Measurements from ENCODE around the gene TMEM43. TPM values are rescaled to one million over a fixed set of nuclear protein-coding genes. Genes with fewer than 3 reads are reported as not detected.
"Not testable (repeated sequence)": the region's sequence is repeated elsewhere in the genome, so short reads cannot be mapped to it uniquely, and the experiment has no call there.

Gene TMEM43
- total RNA-seq, 2 donors from 2014 or later, result 107 to 115 TPM

GRCh38 chr3:14120111-14120920, 4.5 kb upstream of the TMEM43 start:
- DNase-seq (ENCODE audit: low spot score), result no peak
- intact Hi-C loops (cut with DNase I), result loop anchor here in 1 of 2 donors (10.0 kb wide), 3 partner anchors 54 to 344 kb away; partner anchors contain the start of genes LSM3 and XPC

- intact Hi-C loops (cut with DNase I), result loop anchor here in 1 of 2 donors (10.0 kb wide), 3 partner anchors 54 to 344 kb away; partner anchors contain the start of genes LSM3 and XPC
- not testable (repeated sequence) for DNase-seq (ENCODE audit: low spot score)
These were observed 3.9 kb upstream of the TMEM43 start for GRCh38 chr3:14120921-14121448.

GRCh38 chr3:14121859-14122258, 3.0 kb upstream of the TMEM43 start:
- intact Hi-C loops (cut with DNase I), result loop anchor here in 1 of 2 donors (10.0 kb wide), 3 partner anchors 53 to 343 kb away; partner anchors contain the start of genes LSM3 and XPC
- DNase-seq (ENCODE audit: low spot score), result no peak

GRCh38 chr3:14122301-14122700, 2.6 kb upstream of the TMEM43 start:
- intact Hi-C loops (cut with DNase I), result loop anchor here in 1 of 2 donors (10.0 kb wide), 3 partner anchors 52 to 342 kb away; partner anchors contain the start of genes LSM3 and XPC
- no peak for DNase-seq (ENCODE audit: low spot score)

- DNase-seq (ENCODE audit: low spot score), result no peak
These were observed 1.3 kb upstream of the TMEM43 start for GRCh38 chr3:14123308-14124222.

GRCh38 chr3:14124223-14124614, 633 bp upstream of the TMEM43 start:
- peak; percentile 89 for DNase-seq (ENCODE audit: low spot score)
- intact Hi-C loops (cut with DNase I), result loop anchor here (2.0 to 10.0 kb wide), 5 partner anchors 23 to 341 kb away; partner anchors contain the start of genes LSM3 (in 2 of the 2) and XPC (in 2 of the 2)

More at GRCh38 chr3:14123308-14124222, 1.3 kb upstream of the TMEM43 start:
- intact Hi-C loops (cut with DNase I), result loop anchor here (2.0 to 10.0 kb wide), 5 partner anchors 23 to 341 kb away; partner anchors contain the start of genes LSM3 (in 2 of the 2) and XPC (in 2 of the 2)

- intact Hi-C loops (cut with DNase I), result loop anchor here (2.0 to 10.0 kb wide), 5 partner anchors 21 to 339 kb away; partner anchors contain the start of genes LSM3 (in 2 of the 2) and XPC (in 2 of the 2)
- peak; percentile 91 for DNase-seq (ENCODE audit: low spot score)
These were observed 553 bp downstream of the TMEM43 start for GRCh38 chr3:14125193-14126016.

- intact Hi-C loops (cut with DNase I), result loop anchor here in 1 of 2 donors (10.0 kb wide), 3 partner anchors 49 to 339 kb away; partner anchors contain the start of genes LSM3 and XPC
- DNase-seq (ENCODE audit: low spot score), result no peak
These were observed 1.4 kb downstream of the TMEM43 start for GRCh38 chr3:14126017-14126886.

- intact Hi-C loops (cut with DNase I), result loop anchor here in 1 of 2 donors (10.0 kb wide), 3 partner anchors 48 to 338 kb away; partner anchors contain the start of genes LSM3 and XPC
- no peak for DNase-seq (ENCODE audit: low spot score)
These were observed 2.1 kb downstream of the TMEM43 start for GRCh38 chr3:14126887-14127505.

GRCh38 chr3:14127516-14128161, 2.8 kb downstream of the TMEM43 start:
- intact Hi-C loops (cut with DNase I), result loop anchor here in 1 of 2 donors (10.0 kb wide), 3 partner anchors 47 to 337 kb away; partner anchors contain the start of genes LSM3 and XPC
- no peak for DNase-seq (ENCODE audit: low spot score)

- no peak for DNase-seq (ENCODE audit: low spot score)
- intact Hi-C loops (cut with DNase I), result loop anchor here in 1 of 2 donors (10.0 kb wide), 3 partner anchors 46 to 336 kb away; partner anchors contain the start of genes LSM3 and XPC
These were observed 3.9 kb downstream of the TMEM43 start for GRCh38 chr3:14128724-14129123.

- no peak for DNase-seq (ENCODE audit: low spot score)
- intact Hi-C loops (cut with DNase I), result loop anchor here in 1 of 2 donors (10.0 kb wide), 3 partner anchors 46 to 336 kb away; partner anchors contain the start of genes LSM3 and XPC
These were observed 4.4 kb downstream of the TMEM43 start for GRCh38 chr3:14129296-14129695.

- intact Hi-C loops (cut with DNase I), result no loop called here
- DNase-seq (ENCODE audit: low spot score), result no peak
These were observed 5.4 kb downstream of the TMEM43 start for GRCh38 chr3:14130230-14130629.

- DNase-seq (ENCODE audit: low spot score), result no peak
- intact Hi-C loops (cut with DNase I), result no loop called here
These were observed 5.9 kb downstream of the TMEM43 start for GRCh38 chr3:14130707-14131106.

GRCh38 chr3:14131134-14131533, 6.3 kb downstream of the TMEM43 start:
- intact Hi-C loops (cut with DNase I), result no loop called here
- no peak for DNase-seq (ENCODE audit: low spot score)

- intact Hi-C loops (cut with DNase I), result no loop called here
- no peak for DNase-seq (ENCODE audit: low spot score)
These were observed 7.3 kb downstream of the TMEM43 start for GRCh38 chr3:14132120-14132519.

Measured in posterior vena cava (tissue), 2 donors.